Posterior vena cava (tissue), 2 donors: ENCODE results near the gene KRT25. TPM values are rescaled to one million over a fixed set of nuclear protein-coding genes. Genes with fewer than 3 reads are reported as not detected.

Experiments used
- DNase-seq: peaks from one replicate; pipeline ENCODE4 v3.0.0-alpha.2; 2020; ENCODE audit warnings: low spot score
- intact Hi-C, 2 donors: fragments of 100-400 bp; cut with DNase I; formaldehyde crosslinking; loops; one replicate each; pipeline versions ENCODE4 v1.14.1 to v1.14.2; 2022 to 2023
- long read RNA-seq, 2 donors: library from polyadenylated mRNA; unstranded; transcript quantifications; one replicate each; pipeline ENCODE4 v2.0.0, GENCODE V29; 2020 to 2021
- total RNA-seq, 2 donors: library from RNA; stranded (reverse); fragmentation: NEBNext Ultra II Directional; extraction: Animal tissue kit (Norgen Biotek cat#: 25700); gene quantifications; one replicate each; pipeline ENCODE4 v1.2.1, GENCODE V29; 2021
- donor health status: DM: yes; HTN: yes; CAD: no.
- donor health status: DM: yes; HTN: yes; CAD: no.

The KRT25 gene, protein sequence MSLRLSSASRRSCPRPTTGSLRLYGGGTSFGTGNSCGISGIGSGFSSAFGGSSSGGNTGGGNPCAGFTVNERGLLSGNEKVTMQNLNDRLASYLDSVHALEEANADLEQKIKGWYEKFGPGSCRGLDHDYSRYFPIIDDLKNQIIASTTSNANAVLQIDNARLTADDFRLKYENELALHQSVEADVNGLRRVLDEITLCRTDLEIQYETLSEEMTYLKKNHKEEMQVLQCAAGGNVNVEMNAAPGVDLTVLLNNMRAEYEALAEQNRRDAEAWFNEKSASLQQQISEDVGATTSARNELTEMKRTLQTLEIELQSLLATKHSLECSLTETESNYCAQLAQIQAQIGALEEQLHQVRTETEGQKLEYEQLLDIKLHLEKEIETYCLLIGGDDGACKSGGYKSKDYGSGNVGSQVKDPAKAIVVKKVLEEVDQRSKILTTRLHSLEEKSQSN
- total RNA-seq: not detected
- long read RNA-seq, donor 1: 0 reads
- long read RNA-seq, donor 2: 0 reads

DNA sequence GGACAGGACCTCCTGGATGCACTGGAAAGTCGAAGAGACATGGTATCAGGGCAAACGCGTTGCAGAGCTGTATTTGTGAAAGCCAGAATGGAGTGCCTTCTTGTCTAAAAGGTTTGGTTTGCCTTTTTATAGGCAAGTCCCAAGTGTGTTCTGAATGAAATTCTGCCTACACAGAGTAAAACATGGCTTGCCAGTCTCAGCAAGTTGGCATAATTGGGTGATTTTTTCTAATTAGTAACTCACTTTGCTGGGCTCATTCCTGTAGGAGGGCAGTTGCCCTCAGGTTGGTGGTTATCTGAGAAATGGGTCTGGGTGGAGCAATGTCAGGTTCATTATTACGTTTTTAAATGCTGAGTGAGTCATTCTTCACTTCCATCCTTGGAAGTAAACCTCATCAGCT is at the start of gene KRT25:
TSS of gene KRT25 (minus strand) at position 101 of the 400 bp plus-strand sequence. CDS start at position 41, 60 bp downstream.
- intact Hi-C loops: no loop called here
- no peak for DNase-seq

DNA sequence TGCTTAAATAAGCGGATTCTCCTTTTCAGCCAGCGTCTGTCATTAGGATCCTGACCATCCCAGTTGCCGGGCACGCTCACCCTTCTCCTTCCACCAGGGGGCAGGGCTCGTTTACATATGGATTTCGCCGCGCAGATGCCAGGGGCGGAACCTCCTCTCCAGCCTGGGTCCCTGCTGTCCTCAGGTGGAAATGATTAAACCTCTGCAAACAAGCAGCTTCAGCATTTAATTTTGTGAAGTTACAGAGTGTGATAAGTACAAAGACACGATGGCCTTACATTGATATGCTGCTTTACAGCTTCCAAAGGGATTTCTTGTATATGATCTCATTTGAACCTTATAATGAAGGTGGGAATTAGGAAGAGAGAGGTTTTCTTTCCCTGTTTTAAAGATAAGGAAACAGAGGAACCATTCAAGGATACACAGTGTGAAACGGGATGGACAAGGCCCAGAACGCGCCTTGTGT is 48.5 kb upstream of the KRT25 start:
- DNase-seq: peak; percentile 90
- intact Hi-C loops: loop anchor here in 1 of 2 donors (10.0 kb wide), 1 partner anchor 861 kb away; no protein-coding TSS in a partner anchor

DNA sequence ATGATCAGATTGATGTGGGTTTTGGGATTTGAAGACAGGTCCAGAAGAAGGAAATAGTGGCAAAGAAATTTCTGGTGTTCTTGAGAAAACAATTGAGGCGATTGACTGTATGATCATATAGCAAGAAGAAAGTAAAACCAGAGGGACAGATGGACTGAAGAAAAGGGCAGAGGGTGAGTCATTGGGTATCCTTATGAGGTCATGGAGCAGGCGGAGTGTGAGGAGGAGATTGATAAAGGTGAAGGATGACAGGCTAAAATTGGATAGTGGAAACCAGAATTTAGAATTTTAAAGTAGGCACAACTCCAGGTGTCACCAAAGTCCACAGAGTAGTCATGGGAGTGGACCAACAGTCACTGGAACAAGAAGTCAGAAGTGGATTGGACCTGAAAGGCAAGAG is 46.0 kb upstream of the KRT25 start:
- intact Hi-C loops: loop anchor here in 1 of 2 donors (10.0 kb wide), 1 partner anchor 864 kb away; no protein-coding TSS in a partner anchor
- DNase-seq: no peak

DNA sequence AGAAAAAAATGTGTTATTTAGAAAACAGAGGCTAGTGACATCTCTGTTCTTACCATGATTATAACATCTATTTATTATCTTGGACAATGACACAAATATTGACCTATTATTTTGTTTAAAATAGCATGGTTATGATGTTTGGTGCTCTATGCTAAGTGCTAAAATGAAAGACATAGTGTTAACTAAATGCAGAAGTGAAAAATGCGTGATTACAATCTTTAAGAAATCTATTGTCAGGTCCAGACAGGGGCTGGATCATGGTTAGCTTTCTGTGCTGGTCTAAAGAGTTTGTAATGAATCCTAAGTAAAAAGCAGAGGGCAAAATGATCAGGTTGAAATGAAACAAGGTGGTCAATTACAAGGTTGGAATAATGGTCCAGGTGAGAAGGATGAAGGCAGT is 45.2 kb upstream of the KRT25 start:
- DNase-seq: no peak
- intact Hi-C loops: loop anchor here in 1 of 2 donors (10.0 kb wide), 1 partner anchor 864 kb away; no protein-coding TSS in a partner anchor

GRCh38 chr17:40799859-40800258 is 44.7 kb upstream of the KRT25 start, which contains the start of gene KRT28:
Gene KRT28 (minus strand): TSS chr17:40799959. CDS start chr17:40799893, 66 bp downstream.
- no peak for DNase-seq
- intact Hi-C loops: loop anchor here in 1 of 2 donors (10.0 kb wide), 2 partner anchors 185 to 865 kb away; no protein-coding TSS in a partner anchor

DNA sequence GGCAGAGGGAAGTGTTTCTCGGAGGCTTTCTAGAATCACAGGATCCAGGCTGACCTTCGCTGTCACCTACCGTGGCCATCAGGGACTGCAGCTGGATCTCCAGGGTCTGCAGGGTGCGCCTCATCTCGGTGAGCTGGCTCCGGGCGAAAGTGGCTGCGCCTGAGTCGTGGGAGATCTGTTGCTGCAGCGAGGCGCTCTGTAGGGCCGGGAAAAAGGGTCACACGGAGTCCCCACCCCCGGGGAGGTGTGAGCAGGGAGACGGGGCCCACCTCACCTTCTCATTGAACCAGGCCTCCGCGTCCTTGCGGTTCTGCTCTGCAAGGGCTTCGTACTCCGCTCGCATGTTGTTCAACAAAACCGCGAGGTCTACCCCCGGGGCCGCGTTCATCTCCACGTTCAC is 41.7 kb upstream of the KRT25 start:
- DNase-seq: no peak
- intact Hi-C loops: loop anchor here in 1 of 2 donors (10.0 kb wide), 1 partner anchor 182 kb away; no protein-coding TSS in a partner anchor

GRCh38 chr17:40795019-40795667 is 40.0 kb upstream of the KRT25 start:
- intact Hi-C loops: loop anchor here in 1 of 2 donors (10.0 kb wide), 1 partner anchor 180 kb away; no protein-coding TSS in a partner anchor
- no peak for DNase-seq

DNA sequence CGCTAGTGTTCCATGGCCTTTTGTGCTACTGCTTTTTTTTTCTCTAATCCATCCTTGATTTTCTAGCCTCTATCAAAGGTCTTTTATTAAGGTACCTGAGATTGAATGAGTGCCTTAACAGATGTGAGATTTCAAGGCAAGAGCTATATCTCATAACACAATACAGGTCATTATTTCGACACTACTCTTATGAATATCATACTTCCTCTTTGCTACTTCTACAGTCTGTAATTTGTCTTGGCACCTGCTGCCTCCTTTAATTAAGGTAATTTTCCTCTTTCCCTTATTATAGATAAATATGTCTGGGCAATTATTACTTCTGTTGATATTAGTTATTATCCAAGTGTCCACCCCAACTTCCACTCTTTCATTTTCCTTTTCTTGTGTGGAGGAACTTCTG is 39.3 kb upstream of the KRT25 start:
- intact Hi-C loops: loop anchor here in 1 of 2 donors (10.0 kb wide), 1 partner anchor 180 kb away; no protein-coding TSS in a partner anchor
- DNase-seq: no peak

- intact Hi-C loops: loop anchor here in 1 of 2 donors (10.0 kb wide), 1 partner anchor 179 kb away; no protein-coding TSS in a partner anchor
Measured at GRCh38 chr17:40793832-40794231, 38.7 kb upstream of the KRT25 start.

DNA sequence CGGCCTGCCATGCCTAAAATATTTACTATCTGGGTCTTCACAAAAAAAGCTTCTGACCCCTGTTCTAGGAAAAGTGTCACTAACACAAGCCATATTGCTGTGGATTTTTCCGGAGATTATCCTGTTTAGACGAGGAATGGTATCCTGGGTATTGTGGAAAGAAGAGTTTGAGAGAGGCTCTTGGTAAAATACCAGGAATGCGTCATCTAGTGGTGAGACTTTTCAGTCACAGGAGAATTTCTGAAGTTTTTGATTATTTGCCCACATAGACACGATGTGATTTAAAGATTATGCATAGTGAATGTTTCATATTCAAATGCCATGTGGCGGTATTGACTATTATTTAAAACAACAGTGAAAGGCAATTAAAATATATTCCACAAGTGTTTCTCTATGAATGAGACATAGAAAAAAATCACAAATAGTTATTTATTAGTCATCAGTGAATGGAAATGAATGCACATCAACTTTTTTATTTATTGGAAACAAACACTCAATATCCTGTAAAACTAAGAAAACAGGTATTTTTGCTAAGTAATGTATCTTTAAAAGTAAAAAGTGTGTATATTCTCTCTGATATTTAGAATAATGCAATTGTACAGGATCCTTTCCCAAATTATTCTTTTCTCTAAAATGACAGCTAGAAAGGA is 36.8 kb upstream of the KRT25 start:
- no peak for DNase-seq
- intact Hi-C loops: loop anchor here in 1 of 2 donors (10.0 kb wide), 1 partner anchor 177 kb away; no protein-coding TSS in a partner anchor

More at GRCh38 chr17:40793832-40794231, 38.7 kb upstream of the KRT25 start:
- DNase-seq: no peak

DNA sequence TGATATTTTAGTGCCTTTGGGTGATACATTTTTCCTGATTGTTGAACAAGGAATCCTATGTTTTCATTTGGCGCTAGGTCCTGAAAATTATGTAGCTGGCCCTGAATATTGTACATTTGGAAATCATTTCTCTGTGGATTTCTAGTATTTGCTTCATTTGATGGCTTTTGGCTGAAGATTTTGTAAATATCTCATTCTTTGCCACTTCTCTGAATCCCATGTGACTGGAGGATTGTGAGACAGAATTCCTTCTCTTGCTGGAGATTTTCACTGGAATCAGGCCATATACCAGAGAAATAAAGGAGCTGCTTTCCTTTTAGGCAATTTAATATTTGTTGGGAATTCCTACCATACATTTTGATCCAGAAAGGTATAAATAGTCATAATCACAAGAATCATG is 36.0 kb upstream of the KRT25 start:
- intact Hi-C loops: loop anchor here in 1 of 2 donors (10.0 kb wide), 1 partner anchor 176 kb away; no protein-coding TSS in a partner anchor
- DNase-seq: no peak

DNA sequence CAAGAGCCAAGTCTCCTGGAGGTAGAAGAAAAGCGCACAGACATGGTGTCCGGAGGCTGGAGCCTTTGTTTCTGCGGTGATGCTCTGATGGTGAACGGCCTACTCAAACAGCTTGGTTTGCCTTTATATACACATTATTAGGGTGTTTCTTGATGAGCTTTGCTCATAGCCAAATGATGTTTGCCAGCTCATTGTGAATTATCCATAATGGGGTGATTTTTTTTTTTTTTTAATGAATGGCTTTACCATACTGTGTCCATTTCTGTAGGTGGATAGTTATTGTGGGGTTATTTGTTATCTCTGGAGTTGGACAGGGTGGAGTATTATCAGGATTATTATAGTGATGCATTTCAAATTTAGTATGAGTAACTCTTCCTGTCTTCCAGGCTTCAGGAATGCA is 27.3 kb upstream of the KRT25 start, which contains the start of gene KRT27:
TSS of gene KRT27 (minus strand) at position 101 of the 400 bp plus-strand sequence. CDS start at position 44, 57 bp downstream.
- intact Hi-C loops: no loop called here
- DNase-seq: no peak

GRCh38 chr17:40779181-40779909 is 24.2 kb upstream of the KRT25 start:
- intact Hi-C loops: no loop called here
- DNase-seq: no peak

DNA sequence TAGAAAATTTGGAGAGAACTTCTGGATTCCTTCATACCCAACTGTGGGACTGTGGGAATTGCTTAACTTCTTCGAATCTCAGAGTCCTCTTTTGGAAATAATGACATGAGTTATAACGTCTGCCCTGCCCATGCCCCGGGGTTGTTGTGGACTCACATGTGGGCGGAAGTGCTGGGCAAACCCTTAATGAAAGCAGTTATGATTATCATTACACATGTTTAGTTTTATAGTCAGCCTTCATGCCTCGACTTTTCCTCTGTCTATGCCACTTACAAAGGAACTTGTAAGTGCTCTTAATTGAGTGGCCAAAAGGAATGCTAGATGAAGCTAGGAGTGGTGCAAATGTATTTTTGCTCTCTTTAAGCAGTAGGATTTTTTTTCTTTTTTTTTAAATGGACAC is 23.3 kb upstream of the KRT25 start:
- intact Hi-C loops: no loop called here
- no peak for DNase-seq

GRCh38 chr17:40777971-40778370 is 22.8 kb upstream of the KRT25 start:
- no peak for DNase-seq
- intact Hi-C loops: no loop called here

GRCh38 chr17:40777459-40777858 is 22.3 kb upstream of the KRT25 start:
- intact Hi-C loops: no loop called here
- DNase-seq: no peak

DNA sequence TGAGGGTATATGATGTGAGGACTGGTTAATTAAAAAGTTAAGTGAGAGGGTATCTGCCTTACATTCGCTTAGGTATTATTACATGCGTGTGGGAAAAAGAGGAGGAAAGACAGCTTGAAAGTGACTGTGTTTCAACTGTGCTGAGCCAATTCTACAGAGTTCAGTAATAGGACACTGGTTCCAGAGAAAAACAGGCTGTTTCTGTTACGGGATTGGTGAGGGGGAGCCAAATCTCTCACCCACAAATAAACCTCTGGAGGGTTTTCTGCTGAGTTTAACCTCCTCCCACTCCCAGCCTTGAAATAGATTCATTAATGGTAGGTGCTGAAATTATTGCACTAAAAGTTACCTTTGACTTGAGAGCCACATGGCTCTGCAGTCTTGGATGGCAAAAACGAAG is 20.8 kb upstream of the KRT25 start:
- intact Hi-C loops: no loop called here
- DNase-seq: no peak

- no peak for DNase-seq
- intact Hi-C loops: no loop called here
Measured at GRCh38 chr17:40772101-40772500, 17.0 kb upstream of the KRT25 start, which contains the start of gene KRT26. Gene KRT26 (minus strand): TSS chr17:40772201. CDS start chr17:40772113, 88 bp downstream.
